AG08396 (cell line): ENCODE measurements around the gene MYOM3.

Experiments
- DNase-seq: peaks from one replicate; pipeline ENCODE4 v3.0.0; 2012; ENCODE audit warnings: low spot score, mixed read lengths

MYOM3 gene

DNA sequence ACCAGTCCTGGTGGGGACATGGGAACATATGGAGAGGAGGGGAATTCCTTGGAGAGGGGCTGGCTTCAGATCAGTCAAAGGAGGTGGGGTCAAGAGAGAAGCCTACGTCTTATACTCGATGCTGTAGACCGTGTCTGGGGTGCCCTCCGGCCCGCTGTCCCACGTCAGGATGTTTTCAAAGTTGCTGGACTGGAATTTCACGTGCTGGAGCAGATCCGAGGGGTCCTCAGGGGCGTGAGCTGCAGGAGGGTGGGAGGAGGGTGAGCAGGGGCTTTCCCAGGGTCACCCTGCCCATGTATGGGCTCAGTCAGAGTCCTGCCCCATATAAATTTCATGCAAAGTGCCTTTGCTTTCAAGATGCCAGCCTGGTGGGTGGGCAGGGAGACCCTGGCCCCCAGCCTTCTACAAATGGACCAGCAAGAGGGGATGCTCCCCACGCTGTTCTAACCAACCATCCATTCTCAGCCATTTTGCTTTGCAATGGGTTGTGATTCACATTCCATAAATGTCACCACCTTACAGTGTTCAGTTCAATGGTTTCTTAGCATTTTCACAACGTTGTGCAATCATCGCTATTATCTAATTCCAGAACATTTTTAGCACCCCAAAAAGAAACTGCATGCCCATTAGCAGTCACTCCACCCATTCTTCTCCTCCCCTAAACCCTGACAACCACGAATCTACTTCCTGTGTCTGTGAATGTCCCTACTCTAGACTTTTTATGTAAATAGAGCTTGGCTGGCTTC lies 26.7 kb upstream of the MYOM3 start:
- no peak for DNase-seq

DNA sequence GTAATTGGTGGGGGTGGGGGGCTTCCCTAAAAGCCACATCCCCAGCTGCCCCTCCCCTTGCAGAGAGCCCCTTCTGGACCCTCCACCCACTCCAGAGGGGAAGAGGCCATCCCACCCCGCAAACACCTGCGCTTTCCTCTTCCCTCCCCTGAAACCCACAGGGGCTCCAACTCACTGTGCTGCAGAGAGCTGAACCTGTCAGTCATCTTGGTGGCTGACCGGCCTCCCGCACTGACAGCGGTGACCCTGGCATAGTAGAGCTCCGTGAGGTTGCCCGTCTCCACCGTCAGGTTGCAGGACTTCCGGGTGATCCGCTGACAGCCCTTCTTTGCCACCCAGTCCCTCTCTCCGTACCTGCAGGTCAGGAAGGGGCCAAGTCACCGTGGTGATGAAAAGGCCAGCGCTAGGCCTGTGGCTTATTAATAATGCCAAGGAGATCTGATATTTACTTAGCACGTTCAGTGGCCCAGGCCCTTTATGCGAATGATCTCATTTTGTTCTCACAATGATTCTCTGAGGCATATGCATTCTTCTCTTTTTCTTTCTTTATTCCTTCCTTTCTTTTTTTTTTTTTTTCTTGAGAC lies 25.1 kb upstream of the MYOM3 start:
- DNase-seq, result no peak

DNA sequence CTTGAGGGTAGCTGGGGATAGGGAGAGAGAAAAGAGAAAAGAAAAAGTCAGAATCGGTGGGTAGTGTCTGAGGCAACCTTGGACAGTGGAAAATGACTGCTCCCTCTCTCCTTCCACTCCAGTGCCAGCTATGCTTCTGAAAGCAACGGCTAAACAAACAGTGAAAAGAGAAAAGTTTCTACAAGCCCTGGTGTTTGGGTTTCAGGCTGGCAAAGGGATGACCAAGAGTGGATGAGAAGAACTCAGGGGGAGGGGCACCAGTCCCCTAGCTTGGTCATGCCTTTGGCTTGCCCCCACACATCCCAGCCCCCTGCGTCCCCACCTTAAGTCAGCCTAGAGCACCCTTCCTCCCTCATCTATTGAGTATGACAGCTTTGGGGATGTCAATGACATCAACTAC lies 22.4 kb upstream of the MYOM3 start:
- no peak for DNase-seq

DNA sequence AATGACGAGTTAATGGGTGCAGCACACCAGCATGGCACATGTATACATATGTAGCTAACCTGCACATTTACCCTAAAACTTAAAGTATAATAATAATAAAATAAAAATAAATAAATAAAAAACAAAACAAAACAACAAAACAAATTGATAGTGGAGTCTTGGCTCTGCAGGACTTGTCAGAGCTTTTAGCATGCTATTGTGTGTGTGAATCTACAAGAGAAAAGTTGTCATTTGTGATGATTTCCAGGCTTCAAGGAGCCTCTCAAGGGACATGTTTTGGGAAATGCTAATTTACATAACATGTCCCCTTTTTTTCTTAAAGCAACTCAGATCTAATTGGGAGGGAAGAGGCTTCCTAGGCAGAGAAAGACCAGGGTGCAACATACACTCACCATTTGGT lies 21.9 kb upstream of the MYOM3 start:
- DNase-seq, result no peak

DNA sequence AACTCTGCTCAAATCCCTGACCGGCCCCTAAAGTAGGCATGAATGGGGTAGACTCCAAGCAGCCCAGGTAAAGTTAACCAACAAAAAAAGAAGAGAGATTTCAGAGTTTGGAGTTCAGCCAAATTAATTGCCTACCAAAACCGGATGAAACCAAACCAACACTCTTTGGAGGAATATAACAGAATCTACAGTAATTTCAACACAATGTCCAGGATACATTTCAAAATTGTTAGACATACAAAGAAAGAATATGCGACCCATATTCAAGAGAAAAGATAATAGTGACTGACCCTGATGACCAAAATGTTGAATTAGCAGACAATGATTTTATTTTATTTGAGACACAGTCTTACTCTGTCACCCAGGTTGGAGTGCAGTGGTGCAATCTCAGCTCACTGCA lies 18.4 kb upstream of the MYOM3 start:
- no peak for DNase-seq

DNA sequence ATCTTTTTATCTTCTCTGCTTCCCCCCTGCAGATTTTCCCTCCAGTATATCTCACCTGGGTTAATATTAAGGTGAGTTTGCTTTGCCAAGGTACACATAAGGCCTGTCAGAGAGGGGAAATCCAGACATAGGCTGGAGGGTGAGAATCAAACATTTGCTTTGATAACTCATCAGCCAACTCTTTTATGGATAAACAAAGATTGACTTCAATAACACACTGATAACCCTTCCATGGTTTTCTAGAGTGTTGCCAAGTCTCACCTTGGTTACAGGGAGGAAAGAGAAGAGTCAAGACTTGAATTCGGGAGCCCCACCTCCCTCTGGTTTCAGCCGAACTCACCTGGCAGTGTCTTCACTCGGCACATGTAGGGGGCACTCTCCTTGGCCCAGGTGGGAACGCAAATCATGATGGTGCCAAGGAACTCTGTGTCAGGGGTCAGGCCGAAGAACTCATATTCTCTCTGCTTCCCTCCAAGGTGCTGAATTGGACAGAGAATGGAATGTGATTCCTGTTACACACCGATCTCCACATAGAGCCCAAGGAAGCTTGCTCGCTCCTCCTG lies 15.9 kb upstream of the MYOM3 start:
- DNase-seq, result no peak

DNA sequence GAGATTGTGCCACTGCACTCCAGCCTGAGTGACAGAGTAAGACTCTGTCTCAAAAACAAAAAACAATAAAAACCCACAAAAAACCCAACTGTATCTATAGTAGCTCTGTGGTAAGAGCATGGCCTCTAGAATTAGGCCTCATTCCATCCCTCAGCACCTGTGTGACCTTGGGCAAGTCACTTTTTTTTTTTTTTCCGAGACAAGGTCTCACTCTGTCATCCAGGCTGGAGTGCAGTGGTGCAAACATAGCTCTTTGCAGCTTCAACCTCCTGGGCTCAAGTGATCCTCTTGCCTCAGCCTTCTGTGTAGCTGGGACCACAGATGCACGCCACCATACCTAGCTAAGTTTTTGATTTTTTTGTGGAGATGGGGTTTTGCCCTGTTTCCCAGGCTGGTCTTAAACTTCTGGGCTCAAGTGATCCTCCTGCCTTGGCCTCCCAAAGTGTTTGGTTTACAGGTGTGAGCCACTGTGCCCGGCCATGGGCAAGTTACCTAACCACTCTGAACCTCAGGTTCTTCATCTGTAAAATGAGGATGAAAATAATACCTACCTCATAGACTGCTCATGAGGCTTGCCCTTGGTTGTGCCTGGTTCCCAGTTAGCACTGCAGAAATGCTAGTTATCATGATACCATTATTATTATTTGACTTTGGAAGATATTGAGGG lies 15.3 kb upstream of the MYOM3 start:
- DNase-seq, result no peak

DNA sequence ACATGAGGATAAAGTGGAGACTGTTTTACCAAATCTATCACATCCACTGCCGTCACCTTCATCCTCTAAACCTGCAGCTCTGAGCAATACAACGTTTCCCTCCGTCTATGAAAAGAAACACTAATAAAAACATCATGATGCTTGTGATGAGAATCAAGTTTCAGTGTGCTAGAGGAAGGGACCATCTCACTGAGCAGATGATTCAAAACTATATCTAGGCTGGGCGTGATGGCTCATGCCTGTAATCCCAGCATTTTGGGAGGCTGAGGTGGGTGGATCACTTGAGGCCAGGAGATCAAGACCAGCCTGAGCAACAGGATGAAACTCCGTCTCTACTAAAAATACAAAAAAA lies 14.7 kb upstream of the MYOM3 start:
- no peak for DNase-seq

DNA sequence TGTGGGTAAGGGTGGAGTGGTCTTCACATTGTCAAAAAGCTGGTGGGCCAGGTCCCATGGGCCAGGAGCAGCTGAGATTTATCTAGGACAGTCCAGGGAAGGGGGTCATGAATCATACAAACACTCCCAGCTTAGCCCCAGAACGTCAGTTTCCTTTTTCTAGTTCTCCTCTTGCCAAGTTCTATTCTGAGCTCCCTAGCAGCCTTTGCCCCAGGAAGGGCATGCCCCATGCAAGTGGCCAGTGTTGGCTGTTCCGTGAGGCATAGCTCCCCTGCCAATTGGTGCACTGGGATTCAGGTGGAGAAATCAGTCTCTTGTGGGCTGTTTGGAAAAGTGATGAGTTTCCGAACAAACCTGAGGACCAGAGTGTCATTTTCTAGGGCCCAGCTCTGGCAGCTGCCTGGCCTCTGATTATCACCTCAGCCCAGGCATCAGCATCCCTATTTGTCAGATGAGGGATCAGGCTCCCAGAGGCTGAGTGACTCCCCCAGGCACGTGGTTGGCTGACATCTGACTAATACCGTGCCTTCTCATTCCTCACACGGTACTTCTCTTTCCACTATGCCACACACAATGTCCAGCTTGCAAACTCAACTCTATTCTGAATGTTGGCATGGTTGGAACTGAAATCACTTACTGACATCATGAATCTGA lies 14.2 kb upstream of the MYOM3 start:
- DNase-seq, result peak; percentile 61

DNA sequence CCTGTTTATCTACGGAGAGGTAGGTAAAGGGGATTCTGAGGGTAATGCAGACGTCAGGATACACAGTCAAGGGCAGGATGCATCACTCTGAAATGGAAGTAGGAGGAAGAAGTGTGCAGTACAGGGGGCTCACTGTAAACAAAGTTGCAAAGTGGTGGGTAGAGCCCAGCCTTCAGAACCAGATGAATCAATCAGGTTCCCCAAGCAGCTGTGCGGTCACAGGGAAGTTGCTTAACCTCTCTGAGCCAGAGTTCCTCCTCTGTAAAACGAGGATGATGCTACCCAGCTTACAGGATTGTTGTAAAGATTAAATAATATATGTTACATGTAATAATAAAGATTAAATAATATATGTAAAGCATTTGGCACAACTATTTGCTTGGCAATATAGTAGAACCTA lies 13.5 kb upstream of the MYOM3 start:
- DNase-seq, result no peak

DNA sequence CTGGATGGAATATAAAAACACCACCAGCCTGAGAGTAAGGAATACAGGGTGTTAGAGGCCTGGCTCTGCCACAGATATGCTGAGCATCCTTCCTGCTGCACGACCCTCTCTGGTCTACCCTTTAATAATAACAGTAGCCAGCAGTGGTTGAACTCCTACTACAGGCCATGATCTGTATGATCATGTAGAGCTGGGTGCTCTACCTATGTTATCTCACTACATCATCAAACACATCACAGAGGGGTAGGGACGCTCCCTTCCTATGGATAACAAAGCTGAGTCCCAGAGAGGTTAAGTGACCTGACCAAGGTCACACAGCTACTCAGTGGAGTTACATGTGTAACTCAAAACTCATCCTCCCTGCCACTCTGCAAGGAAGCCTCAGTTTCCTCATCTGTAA lies 13.0 kb upstream of the MYOM3 start:
- no peak for DNase-seq

DNA sequence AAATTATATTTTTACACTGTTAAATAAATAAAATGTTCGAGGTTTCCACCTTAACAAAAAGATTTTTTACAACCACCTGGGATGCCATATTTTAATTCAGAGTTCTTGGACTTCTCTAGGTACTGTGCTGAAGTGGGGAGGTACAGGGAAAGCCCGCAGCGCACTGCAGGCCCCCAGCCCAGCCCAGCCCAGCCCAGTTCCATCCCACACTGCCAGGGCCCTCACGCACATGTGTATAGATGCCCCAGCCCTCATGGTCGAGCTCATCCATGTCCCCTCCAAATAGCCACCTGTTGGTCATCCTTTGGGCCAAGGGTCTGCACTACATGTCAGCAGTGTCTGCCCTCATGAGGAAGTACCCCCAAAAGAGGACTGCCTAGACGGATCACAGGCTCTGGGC lies 11.7 kb upstream of the MYOM3 start:
- no peak for DNase-seq

DNA sequence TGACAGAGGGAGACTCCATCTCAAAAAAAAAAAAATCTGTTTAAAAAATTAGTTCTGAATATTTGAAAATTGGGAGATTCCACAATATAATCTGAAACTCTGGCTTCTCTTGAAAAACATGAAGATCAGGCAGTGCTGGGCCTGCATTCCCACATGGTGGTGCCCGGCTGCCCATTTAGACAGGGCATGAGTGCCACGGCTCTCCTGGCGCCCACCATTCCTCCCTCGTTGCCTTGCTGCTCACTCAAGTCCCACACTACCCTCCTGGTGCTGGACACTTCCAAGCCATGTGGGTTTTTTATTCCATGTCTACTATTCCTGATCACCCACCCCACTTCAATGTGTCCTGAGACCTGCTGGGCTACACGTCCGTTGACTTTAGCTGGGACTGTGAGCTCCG lies 10.8 kb upstream of the MYOM3 start:
- DNase-seq, result no peak

DNA sequence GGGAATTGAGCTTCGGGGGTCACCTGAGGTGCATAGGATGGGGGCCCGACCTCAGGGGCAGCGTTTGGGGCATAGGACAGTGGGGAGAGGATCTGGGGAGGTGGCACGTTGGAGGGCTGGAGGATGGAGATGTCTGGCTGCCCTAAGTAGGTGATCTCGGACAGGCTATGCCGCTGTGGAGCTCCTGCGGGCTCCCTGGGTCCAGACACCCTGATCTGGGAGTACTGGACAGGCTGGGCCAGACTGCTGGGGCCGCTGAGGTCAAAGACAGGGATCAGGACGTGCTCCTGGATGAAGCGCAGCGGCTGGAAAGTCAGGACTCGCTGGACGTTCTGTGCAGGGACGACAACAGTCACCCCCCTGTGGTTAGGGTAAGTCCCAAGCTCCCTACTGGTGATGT lies 9.5 kb upstream of the MYOM3 start:
- no peak for DNase-seq

DNA sequence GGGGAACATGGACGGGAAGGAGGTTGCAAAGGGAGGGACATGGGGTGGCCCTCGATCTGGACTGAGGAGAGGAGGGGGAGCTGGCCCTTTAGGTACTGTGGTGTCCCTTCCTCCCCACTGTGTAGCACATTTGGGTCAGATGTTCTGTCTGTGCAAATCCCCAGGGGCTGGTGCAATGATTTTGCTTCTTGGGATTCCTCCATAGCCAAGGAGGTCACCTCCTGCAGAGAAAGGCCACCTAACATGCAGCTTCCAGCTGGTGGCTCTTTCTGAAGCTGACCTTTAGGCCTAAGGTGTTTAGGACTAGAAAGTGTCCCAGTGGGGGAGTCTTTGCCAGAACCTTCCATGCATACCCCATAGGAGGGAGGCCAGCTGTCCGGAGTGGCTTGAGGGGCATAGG lies 9.0 kb upstream of the MYOM3 start:
- DNase-seq, result no peak

DNA sequence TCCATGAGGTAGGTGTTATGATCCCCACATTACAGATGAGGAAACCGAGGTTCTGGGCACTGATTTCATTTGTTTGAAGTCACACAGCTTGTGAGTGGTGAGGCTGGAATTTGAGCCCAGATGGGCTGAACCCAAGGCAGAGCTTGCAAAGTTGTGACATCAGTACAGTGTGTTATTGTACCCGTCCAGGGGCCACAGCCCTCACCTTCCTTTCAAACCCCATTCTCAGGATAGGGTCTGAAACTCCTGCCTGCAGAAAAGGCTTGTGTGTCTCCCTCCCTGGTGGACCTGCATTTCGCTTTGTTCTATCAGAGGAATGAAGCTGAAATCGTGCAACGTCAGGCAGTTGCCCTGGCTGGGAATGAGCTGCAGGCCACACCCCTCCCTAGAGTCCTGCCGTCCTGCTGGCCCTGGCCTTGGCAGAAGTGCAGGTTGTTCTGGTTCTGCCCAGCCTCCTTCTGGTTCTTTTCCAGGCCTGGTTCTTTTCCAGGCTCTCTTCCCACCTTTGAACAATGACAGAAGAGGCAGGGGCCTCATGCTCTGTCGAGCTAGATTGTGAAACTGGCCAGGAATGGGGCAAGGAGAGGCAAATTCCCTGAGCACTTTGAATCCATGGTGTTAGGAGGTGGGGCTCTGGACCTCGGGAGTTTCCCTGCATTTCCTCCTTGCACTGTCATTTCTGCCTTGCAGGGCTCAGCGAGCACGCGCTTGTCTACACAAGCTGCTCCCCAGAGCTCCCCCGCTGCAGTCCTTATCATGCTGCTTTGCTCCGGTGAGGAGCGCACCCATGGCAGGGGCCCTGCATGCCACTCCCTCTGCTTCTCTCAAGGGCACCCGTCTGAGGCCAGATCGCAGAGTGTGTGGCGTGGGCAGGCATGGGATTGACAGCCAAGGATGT lies 8.2 kb upstream of the MYOM3 start:
- peak; percentile 43 for DNase-seq

DNA sequence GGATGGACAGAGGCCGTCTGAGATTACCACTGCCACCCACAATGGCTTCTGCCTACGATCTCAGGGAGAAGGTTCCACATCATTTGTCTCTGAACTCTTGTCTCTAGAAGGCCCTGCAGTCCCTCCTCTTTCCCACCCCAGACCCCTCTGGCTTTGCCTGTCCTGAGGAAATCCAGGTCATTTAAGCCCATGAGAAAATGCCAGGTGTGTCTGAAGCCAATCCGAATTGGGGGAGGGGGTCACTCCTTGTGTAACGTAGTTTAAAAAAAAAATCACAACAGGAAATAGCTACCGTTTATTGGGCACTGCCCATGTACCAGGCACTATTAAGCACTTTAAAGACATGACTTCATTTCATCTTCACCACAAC lies 7.5 kb upstream of the MYOM3 start:
- DNase-seq, result no peak

DNA sequence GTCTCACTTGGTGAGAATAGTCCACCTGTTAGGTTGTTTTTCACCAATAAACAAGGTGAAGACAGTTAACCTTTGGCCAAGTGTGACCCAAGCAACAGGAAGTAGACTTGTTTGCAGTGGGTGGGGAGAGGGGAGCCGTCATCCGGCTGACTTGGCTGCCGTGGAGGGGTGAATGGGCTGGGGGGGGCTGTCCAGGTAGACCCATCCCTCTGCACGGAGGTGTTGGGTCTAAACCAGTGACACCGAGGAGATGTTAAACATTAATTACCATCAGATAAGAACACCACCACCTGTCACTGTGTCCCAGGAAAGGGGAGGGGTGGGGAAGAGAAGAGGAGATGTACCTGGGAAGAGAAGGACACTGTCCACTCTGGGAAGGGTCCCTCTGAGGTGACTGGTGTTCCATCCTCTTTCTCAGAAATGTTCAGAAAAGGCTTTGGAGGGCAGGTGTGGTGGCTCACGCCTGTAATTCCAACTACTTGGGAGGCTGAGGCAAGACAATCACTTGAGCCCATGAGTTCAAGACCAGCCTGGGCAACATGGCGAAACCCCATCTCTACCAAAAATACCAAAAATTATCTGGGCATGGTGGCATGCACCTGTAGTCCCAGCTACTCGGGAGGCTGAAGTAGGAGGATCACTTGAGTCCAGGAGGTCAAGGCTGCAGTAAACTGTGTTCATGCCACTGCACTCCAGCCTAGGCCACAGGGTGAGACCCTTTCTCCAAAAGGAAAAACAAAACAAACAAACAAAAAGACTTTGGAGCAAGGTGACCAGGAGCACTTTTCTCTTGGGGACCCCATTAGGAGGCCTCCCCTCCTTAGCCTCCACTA lies 6.7 kb upstream of the MYOM3 start:
- no peak for DNase-seq

DNA sequence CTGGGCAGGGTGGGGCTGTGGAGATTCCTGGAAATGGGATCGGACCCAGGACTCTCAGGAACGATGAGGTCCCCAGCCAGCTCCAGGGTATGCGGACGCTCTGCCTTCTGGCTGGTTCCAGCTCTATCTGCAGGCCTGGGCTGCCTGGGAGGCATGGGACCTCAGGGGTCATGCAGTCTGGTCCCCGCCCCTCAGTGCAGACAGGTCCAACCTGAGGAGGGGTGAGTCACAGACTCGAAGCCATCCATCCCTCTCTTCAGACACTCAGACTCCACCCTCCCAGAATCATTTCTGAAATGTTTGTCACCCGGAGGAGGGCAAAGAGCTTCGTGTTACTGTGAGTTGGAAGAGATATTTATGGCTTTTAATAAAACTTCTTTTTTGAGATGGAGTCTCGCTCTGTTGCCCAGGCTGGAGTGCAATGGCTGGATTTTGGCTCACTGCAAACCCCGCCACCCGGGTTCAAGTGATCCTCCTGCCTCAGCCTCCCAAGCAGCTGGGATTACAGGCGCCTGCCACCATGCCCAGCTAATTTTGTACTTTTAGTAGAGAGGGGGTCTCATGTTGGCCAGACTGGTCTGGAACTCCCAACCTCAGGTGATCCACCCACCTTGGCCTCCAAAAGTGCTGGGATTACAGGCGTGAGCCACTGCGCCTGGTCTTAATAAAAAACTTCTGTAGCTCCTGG lies 5.9 kb upstream of the MYOM3 start:
- DNase-seq, result peak; percentile 56

DNA sequence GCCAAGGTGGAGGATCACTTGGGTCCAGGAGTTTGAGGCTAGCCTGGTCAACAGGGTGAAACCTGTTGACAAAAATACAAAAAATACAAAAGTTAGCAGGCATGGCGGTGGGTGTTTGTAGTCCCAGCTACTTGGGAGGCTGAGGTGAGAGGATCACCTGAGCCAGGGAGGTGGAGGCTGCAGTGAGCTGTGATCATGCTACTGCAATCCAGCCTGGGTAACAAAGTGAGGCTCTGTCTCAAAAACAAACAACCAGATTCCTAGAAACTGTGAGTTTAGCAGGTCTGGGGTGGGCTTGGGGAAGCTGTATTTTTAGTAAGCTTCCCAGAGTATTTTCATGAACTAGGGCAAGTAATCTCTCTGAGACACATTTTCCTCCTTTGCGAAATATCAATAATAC lies 5.2 kb upstream of the MYOM3 start:
- DNase-seq, result no peak
